HuH-7.5 (cell line): ENCODE data around the gene HBD.
"Not testable (repeated sequence)": the region's sequence is repeated elsewhere in the genome, so short reads cannot be mapped to it uniquely, and the experiment has no call there.

ENCODE experiments used
- DNase-seq: peaks from one replicate; pipeline ENCODE4 v3.0.0; 2011; ENCODE audit warnings: low spot score

The HBD gene

GRCh38 chr11:5234381-5234834, at the start of gene HBD:
Gene HBD (minus strand): TSS chr11:5234483. CDS start chr11:5234433, 50 bp downstream.
- DNase-seq: no peak

GRCh38 chr11:5283882-5284281, 49.6 kb upstream of the HBD start:
- no peak for DNase-seq

GRCh38 chr11:5283086-5283485, 48.8 kb upstream of the HBD start:
- no peak for DNase-seq

GRCh38 chr11:5282628-5283027, 48.3 kb upstream of the HBD start:
- no peak for DNase-seq

GRCh38 chr11:5281596-5281995, 47.3 kb upstream of the HBD start:
- DNase-seq: no peak

GRCh38 chr11:5280582-5281102, 46.4 kb upstream of the HBD start:
- no peak for DNase-seq

GRCh38 chr11:5279471-5280090, 45.3 kb upstream of the HBD start:
- DNase-seq: no peak

- DNase-seq: no peak
These were observed 43.6 kb upstream of the HBD start for GRCh38 chr11:5277807-5278382.

- DNase-seq: no peak
These were observed 42.4 kb upstream of the HBD start for GRCh38 chr11:5276697-5277096.

GRCh38 chr11:5275369-5276110, 41.3 kb upstream of the HBD start:
- DNase-seq: no peak

- DNase-seq: no peak
These were observed 40.1 kb upstream of the HBD start for GRCh38 chr11:5274395-5274794.

GRCh38 chr11:5272395-5273017, 38.2 kb upstream of the HBD start:
- no peak for DNase-seq

- no peak for DNase-seq
These were observed 35.4 kb upstream of the HBD start, which contains the start of gene HBE1 for GRCh38 chr11:5269715-5270147. Gene HBE1 (minus strand): TSS chr11:5269945. CDS start chr11:5269890, 55 bp downstream.

- no peak for DNase-seq
These were observed 32.8 kb upstream of the HBD start for GRCh38 chr11:5267033-5267563.

- no peak for DNase-seq
These were observed 32.3 kb upstream of the HBD start for GRCh38 chr11:5266609-5267008.

- DNase-seq: no peak
These were observed 31.5 kb upstream of the HBD start for GRCh38 chr11:5265832-5266231.

- DNase-seq: no peak
These were observed 24.4 kb upstream of the HBD start for GRCh38 chr11:5258543-5259262.

- DNase-seq: no peak
These were observed 23.0 kb upstream of the HBD start for GRCh38 chr11:5257296-5257695.

GRCh38 chr11:5254646-5255413, 20.5 kb upstream of the HBD start, which contains the start of gene HBG2:
Gene HBG2 (minus strand): TSS chr11:5254781. CDS start chr11:5254728, 53 bp downstream.
- not testable (repeated sequence) for DNase-seq

- DNase-seq: not testable (repeated sequence)
These were observed 19.7 kb upstream of the HBD start for GRCh38 chr11:5254023-5254422.

GRCh38 chr11:5253440-5253839, 19.2 kb upstream of the HBD start:
- DNase-seq: not testable (repeated sequence)
